GM18907 (cell line): Measurements from ENCODE around the gene KRTAP22-2.

Source experiments
- ATAC-seq: cut with Tn5 transposase; IDR thresholded peaks from one replicate; pipeline ENCODE4 v1.9.1; 2021; ENCODE audit warnings: mild to moderate bottlenecking, moderate library complexity; ENCODE audit not compliant: unreplicated experiment

The KRTAP22-2 gene

DNA sequence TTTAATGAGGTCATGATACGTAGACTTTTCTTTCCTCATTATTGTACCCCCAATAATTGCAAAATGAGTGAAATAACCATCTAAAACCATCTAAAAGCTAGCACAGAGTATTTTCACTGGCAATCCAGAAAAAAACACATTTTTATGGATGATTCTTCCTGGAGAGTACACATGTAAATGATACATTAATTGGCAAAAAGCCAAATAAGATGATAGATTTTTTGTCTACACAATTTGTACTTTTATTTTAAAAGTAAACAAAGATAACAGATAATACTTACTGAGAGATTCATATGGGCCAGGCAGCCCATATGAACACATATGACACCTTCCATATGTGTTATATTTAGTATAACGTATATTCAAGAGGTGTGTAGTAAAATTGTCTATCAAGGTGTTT lies 26.6 kb downstream of the KRTAP22-2 start:
- ATAC-seq = no peak

DNA sequence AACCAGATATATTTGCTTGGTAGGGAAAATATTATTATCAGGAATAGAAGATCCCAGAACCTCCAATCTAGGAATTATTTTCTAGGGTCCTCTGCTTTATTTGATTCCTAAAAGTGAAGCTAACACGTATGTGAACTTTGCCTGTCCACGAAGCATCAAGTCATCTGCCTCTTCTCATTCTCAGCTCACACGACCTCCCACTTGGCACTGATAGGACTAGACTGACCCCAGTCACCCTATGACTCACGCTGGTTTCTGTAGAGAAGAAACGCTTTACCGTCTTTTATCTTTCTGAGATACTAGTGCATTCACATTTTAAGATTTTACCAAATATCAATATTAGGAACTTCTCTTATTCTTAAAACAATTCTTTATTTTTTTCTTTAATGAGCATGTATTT lies 27.1 kb downstream of the KRTAP22-2 start:
- ATAC-seq = no peak

DNA sequence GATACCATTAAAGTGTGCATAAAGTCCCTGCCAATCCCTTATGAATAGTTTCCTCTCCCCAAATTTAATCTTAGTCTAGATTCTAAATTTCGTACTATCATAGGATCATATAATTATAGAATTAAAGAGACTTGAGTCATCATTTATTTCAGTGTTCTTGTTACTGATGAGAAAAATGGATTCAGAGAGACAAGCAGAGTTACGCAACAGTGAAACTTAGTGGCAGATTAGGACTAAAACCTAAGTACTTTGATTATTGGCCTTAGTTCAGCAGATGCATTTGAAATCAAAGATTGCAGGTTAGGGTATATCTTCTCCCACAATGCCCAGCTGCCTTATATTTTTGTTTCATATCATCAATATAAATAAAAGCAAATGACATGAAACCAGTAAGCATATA lies 28.2 kb downstream of the KRTAP22-2 start:
- ATAC-seq = no peak

DNA sequence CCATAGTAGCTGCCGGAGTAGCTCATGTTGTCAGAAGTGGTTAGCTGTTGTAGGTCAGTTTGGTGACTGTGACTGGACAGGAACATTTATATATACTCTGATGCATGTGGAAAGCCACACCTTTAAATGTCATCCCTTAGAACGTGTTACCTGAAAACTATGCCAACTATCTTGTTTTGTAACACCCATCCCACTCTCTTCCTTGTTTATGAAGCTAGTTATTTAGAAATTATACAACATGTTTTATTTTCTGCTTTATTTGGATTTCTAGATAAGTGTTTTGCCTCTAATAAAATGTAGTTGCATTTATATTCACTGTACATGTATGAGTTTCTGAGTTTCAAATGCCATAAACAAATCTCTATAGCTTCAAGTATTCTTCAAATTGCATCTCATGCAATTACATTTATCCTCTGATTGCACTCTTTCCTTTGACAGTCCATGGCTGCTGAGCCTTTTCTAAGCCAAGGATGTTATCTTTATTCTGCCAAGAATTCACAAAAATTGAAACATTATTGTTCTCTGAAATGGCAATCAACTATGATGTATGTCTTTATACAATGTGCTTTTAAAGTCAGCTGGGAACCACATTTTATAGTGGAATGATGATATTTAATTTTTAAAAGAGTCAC lies 28.8 kb downstream of the KRTAP22-2 start, which contains the start of gene KRTAP19-7:
TSS of gene KRTAP19-7 (minus strand) at position 51 of the 632 bp plus-strand sequence. CDS start at position 26, 25 bp downstream.
- ATAC-seq = no peak

DNA sequence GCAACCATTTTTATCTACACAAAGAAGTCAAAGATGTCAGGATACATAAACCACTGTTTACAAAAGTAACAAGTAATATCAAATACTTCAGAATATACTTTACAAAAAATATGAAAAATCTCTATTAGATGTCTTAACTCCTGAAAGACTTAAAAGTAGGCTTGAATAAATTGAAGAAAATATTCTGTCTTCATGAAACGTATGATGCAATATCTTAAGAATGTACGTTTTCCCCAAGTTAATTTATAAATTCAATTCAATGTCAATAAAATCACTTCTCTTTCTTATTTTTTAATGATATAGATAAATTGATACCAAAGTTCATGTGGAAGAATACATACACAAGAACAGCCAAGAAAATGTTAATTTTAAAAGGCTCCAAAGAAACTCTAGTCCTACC lies 35.1 kb downstream of the KRTAP22-2 start:
- no peak for ATAC-seq

DNA sequence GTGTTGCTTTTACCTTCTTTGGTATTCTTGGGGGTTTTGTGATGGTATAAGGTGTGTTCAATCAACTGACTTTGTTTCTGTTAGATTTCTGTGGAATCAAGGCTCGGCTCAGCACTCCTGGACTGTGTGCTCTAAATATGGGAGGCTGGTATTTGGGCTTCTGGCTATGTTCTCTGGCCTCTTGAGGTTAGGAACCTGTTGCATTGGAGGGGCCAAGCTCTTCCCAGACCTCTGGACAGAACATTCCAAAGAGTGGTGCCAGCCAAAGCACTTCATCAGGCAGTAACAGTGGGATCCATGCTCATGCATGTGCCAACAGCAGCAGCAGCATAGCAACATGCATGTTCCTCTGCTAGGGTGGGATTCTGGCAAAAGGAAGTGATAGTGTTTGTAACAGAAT lies 37.4 kb downstream of the KRTAP22-2 start:
- no peak for ATAC-seq

DNA sequence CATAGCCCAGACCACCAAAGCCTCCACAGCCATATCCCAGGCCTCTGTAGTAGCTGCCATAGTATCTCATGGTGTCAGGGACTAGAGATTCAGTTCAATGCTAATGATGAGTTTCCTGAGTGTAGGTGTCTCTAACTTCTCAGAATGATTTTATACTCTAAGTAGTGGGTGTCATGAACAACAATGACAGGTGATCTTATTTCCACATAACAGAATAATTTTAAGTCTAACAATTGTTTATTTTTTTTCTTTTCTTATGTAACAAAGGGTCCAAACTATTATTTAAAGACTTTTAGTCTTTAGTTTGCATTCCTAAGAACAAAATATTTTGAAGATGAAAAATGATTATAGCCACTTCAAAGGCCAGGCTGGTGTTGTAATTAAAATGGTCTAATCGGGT lies 48.4 kb downstream of the KRTAP22-2 start, which contains the start of gene KRTAP19-6:
TSS of gene KRTAP19-6 (minus strand) at position 101 of the 400 bp plus-strand sequence. CDS start at position 70, 31 bp downstream.
- no peak for ATAC-seq
